Activated CD4-positive, alpha-beta T cell treated with anti-CD3 and anti-CD28 coated beads for 36 hours (primary cell): ENCODE data around the gene USP5. TPM values are rescaled to one million over a fixed set of nuclear protein-coding genes. Genes with fewer than 3 reads are reported as not detected.
"Not testable (repeated sequence)": the region's sequence is repeated elsewhere in the genome, so short reads cannot be mapped to it uniquely, and the experiment has no call there.

Experiments used
- ATAC-seq: fragments of 200-7000 bp; cut with Tn5 transposase; one replicate; pipeline ENCODE4 v1.10.0; 2021; ENCODE audit warnings: mild to moderate bottlenecking, moderate library complexity
- CTCF ChIA-PET: fragments of 350-600 bp; sonication (Branson Sonifier 250); formaldehyde crosslinking; loops from one replicate; lab custom pipeline; 2021; ENCODE audit warnings: antibody characterized with exemption; lab: Charles Lee
- POLR2A ChIA-PET: fragments of 350-600 bp; sonication (Branson Sonifier 250); formaldehyde crosslinking; loops from one replicate; lab custom pipeline; 2021; ENCODE audit warnings: antibody characterized with exemption, inconsistent platforms; lab: Charles Lee
- DNase-seq: peaks from one replicate; pipeline ENCODE4 v3.0.0-alpha.2; 2020
- H3K27ac Mint-ChIP-seq: one replicate; pipeline ENCODE4 v1.8.0; 2021; ENCODE audit warnings: mixed read lengths
- H3K27me3 Mint-ChIP-seq: one replicate; pipeline ENCODE4 v1.8.0; 2021; ENCODE audit warnings: mixed read lengths
- H3K36me3 Mint-ChIP-seq: one replicate; pipeline ENCODE4 v1.8.0; 2021; ENCODE audit warnings: low read depth, mixed read lengths
- H3K4me1 Mint-ChIP-seq: one replicate; pipeline ENCODE4 v1.8.0; 2021; ENCODE audit warnings: mixed read lengths
- H3K4me3 Mint-ChIP-seq: one replicate; pipeline ENCODE4 v1.8.0; 2021; ENCODE audit warnings: mild to moderate bottlenecking, moderate library complexity, mixed read lengths
- H3K9me3 Mint-ChIP-seq: one replicate; pipeline ENCODE4 v1.8.0; 2021; ENCODE audit warnings: low read depth, mixed read lengths
- intact Hi-C, 2 experiments: fragments of 100-400 bp; cut with DNase I in 1 of 2; cut with micrococcal nuclease in 1 of 2; formaldehyde crosslinking; loops; one replicate each; pipeline versions ENCODE4 v1.14.2 to v1.15.1; 2022 to 2024; cut with DNase I, micrococcal nuclease
- total RNA-seq, 2 experiments: library from RNA; stranded (reverse); gene quantifications; one replicate each; pipeline ENCODE4 v1.2.3, GENCODE V29; 2021

Gene USP5
- total RNA-seq, 2 experiments from 2014 or later = 128 to 132 TPM

DNA sequence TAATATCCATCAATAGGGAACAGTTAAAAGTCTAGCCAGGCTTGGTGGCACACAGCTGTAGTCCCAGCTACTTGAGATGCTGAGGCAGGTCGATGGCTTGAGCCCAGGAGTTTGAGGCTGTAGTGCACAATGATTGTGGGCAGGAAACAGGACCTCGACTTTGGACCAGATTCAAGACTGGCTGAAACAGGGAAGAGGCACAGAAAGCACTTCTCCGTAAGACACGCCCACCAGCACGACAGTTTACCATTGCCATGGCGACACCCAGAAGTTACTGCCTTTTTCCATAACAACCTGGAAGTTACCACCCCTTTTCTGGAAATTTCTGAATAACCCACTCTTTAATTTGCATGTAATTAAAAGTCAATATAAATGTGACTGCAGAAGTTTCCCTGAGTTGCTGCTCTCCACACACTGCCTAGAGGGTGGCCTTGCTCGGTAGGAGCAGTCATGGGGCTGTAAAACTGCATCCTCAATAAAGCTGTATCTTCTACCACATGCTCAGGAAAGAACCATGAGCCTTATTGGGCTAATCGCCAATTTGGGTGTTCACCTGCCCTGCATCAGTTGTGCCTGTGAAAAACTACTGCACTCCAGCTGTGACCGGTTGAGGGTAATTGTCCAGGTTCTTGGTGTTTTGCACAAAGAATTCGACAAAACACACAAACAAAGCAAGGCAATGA is 48.0 kb downstream of the USP5 start:
- Mint-ChIP-seq H3K27ac (no peak overlapping the region), H3K36me3 (no peaks in the 10 kb centered on the region), H3K27me3 (no peaks in the 10 kb centered on the region), H3K4me1 (peaks cover 16% of the 10 kb centered on the region), H3K4me3 (no peak overlapping the region), H3K9me3 (no peaks in the 10 kb centered on the region)
- DNase-seq (peak; percentile 55), ATAC-seq (no peak)
- POLR2A ChIA-PET = no interaction called here
- intact Hi-C loops = loop anchor here in 1 of 2 experiments (5.0 kb wide), 1 partner anchor 33 kb away; the partner anchor contains the start of gene TPI1
- CTCF ChIA-PET = interaction anchor here (0.6 to 1.8 kb wide), 5 partner anchors 8 to 400 kb away, joined by 3 to 9 read pairs (median 3); no protein-coding TSS in a partner anchor

DNA sequence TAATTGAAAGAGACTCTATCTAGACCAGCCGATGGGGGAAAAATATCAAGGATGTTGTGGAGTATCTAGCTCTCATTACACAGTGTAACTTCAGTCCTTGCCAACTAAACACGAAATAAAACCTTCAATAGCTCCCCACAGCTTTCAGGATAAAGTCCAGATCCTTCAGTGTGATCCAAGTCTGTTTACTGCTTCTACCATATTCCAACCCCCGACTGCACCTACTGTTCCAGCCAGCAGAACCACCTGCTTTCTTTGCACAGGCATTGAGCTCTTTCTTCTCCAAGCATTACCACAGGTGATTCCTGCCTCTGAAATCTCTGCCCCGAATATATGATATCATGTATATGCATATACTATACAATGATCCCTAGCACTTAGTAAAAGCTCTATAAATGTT is 50.5 kb downstream of the USP5 start:
- intact Hi-C loops = loop anchor here in 1 of 2 experiments (5.0 kb wide), 1 partner anchor 35 kb away; the partner anchor contains the start of gene TPI1
- CTCF ChIA-PET = interaction anchor here (0.6 to 1.6 kb wide), 4 partner anchors 11 to 33 kb away, joined by 3 to 6 read pairs (median 6); partner anchors contain the start of gene SPSB2

DNA sequence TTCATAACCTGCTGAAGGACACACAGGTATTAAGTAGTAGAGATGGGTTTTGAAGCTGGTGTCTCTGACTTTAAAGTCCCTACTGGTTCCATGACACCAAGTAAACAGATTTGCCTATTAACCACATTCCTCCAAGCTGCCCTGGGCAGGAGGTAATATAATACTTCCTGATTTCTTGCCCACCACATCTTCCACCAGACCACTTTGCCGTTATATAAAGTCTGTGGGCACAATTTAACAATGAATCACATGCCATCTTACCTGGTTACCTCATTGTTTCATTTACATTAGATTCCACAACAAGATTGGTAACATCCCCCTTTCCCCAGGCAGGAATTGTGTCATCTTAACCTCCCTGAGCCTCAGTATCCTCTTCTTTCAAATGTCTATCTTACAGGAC is 51.8 kb downstream of the USP5 start:
- POLR2A ChIA-PET = no interaction called here
- intact Hi-C loops = loop anchor here (1.0 to 5.0 kb wide), 9 partner anchors 12 to 286 kb away; partner anchors contain the start of genes USP5 (in 2 of the 2), COPS7A (in 1 of the 2), EMG1 (in 1 of the 2) and LPCAT3 (in 1 of the 2)

More for the DNA sequence above, 50.5 kb downstream of the USP5 start:
- H3K36me3 Mint-ChIP-seq = no peaks in the 10 kb centered on the region
- POLR2A ChIA-PET = no interaction called here
- DNase-seq (no peak), ATAC-seq (no peak)
- no peak overlapping the region for H3K4me3 Mint-ChIP-seq
- no peaks in the 10 kb centered on the region for H3K9me3 Mint-ChIP-seq
- H3K27me3 Mint-ChIP-seq = no peaks in the 10 kb centered on the region
- H3K27ac Mint-ChIP-seq = no peak overlapping the region
- H3K4me1 Mint-ChIP-seq = peaks cover 16% of the 10 kb centered on the region

DNA sequence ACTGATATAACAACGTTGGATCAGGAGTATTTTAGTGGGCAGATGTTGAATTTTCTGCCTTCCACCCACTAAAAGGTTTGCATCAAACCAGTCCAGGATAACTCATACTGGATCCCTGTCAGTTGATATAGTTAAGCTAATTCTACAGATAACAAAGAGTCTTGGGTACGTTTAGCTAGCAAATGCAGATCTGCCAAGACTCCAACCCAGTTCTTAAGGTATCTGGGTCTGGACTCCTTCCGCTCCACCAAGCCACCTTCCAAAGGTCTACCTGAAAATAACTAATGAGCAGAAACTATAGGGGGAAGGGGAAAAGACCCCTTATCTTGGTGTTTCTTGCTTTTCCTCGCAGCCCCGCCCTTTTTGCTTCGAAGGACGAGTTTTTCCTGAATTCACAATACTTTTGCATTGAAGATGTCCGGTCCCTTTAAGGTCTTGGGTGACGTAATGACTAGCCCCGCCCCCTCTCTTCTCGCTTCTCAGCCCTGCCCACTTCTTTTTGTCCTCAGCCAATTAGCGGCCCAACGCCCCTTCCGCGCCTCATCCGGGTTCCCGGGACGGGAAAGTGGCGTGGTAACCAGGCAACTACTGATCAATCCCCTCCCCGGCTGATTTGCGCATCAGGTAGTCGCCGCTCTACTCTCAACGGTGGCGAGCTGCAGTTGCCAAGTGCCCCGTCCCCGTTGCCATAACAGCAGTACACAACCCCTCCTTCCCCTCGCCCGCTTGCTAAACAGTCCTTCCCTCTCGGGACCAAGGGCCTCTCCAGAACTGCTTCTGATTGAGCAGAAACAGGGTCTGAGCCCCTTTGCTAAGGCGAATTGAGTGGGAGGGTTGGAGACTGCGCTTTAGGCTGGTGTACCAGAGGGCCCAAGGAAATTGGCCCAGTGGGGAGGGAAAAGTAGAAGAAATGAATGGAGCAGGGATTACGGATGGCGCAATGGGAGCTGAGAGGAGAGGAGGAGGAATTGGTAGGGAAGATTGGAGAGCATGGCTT is 52.6 kb downstream of the USP5 start, which contains the start of gene LRRC23:
Gene LRRC23 (plus strand): TSS at position 543 of the 997 bp plus-strand sequence. CDS start 812 bp downstream, outside the sequence.
- no peak within 1 kb of the TSS for H3K4me3 Mint-ChIP-seq
- no peaks in the 10 kb centered on the region for H3K36me3 Mint-ChIP-seq
- CTCF ChIA-PET = interaction anchor here (0.7 to 3.8 kb wide), 7 partner anchors 13 to 737 kb away, joined by 3 to 23 read pairs (median 3); partner anchors contain the start of gene SPSB2
- POLR2A ChIA-PET = interaction anchor here (0.7 to 1.6 kb wide), 3 partner anchors 32 to 39 kb away, joined by 4 to 6 read pairs (median 4); partner anchors contain the start of genes C12orf57, RNU7-1, SPSB2 and TPI1
- H3K27ac Mint-ChIP-seq = no peak within 1 kb of the TSS
- ATAC-seq = peak; percentile 97
- intact Hi-C loops = loop anchor here (1.0 to 5.0 kb wide), 9 partner anchors 13 to 285 kb away; partner anchors contain the start of genes USP5 (in 2 of the 2), COPS7A (in 1 of the 2), EMG1 (in 1 of the 2) and LPCAT3 (in 1 of the 2)
- H3K27me3 Mint-ChIP-seq = no peaks in the 10 kb centered on the region
- peak; percentile 99 for DNase-seq
- H3K9me3 Mint-ChIP-seq = no peaks in the 10 kb centered on the region
- peaks cover 14% of the 10 kb centered on the region for H3K4me1 Mint-ChIP-seq

More for the DNA sequence above, 51.8 kb downstream of the USP5 start:
- H3K9me3 Mint-ChIP-seq = no peaks in the 10 kb centered on the region
- DNase-seq (no peak), ATAC-seq (no peak)
- CTCF ChIA-PET = interaction anchor here (0.7 to 3.8 kb wide), 3 partner anchors 12 to 736 kb away, joined by 3 to 23 read pairs (median 6); partner anchors contain the start of gene SPSB2
- no peaks in the 10 kb centered on the region for H3K36me3 Mint-ChIP-seq
- no peak overlapping the region for H3K4me3 Mint-ChIP-seq
- no peaks in the 10 kb centered on the region for H3K27me3 Mint-ChIP-seq
- H3K4me1 Mint-ChIP-seq = peaks cover 16% of the 10 kb centered on the region
- no peak overlapping the region for H3K27ac Mint-ChIP-seq

DNA sequence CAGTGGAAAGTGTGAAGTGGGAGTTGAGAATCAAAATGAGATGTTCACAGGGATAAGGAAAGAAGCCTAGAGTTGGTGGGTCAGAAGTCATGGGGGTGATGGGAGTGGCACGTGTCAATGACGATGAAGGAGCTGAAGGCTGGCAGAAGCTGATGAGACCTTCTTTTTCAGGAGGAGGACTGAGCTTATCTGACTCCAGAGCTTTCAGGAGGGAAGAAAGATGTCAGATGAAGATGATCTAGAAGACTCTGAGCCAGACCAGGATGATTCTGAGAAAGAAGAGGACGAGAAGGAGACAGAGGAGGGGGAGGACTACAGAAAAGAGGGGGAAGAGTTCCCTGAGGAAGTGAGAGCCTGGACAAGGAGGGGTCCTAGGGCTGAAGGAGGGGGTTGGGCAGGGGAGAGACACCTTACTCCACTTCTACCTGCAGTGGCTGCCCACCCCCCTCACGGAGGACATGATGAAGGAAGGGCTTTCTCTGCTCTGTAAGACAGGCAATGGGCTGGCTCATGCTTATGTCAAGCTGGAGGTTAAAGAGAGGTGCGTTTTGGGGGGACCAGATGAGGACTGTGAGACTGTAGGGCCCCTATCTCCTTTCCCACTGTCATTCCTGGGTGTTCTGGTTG is 53.6 kb downstream of the USP5 start:
- H3K4me3 Mint-ChIP-seq = no peak overlapping the region
- ChIA-PET CTCF (interaction anchor here (0.6 to 3.8 kb wide), 8 partner anchors 9 to 188 kb away, joined by 3 to 23 read pairs (median 3); partner anchors contain the start of genes CDCA3, ENO2 and SPSB2), POLR2A (interaction anchor here (0.7 to 1.6 kb wide), 3 partner anchors 33 to 38 kb away, joined by 4 to 6 read pairs (median 4); partner anchors contain the start of genes C12orf57, RNU7-1, SPSB2 and TPI1)
- H3K9me3 Mint-ChIP-seq = no peaks in the 10 kb centered on the region
- no peak for DNase-seq
- H3K27ac Mint-ChIP-seq = no peak overlapping the region
- intact Hi-C loops = loop anchor here in 1 of 2 experiments (2.0 kb wide), 1 partner anchor 31 kb away; no protein-coding TSS in a partner anchor
- peaks cover 4% of the 10 kb centered on the region for H3K4me1 Mint-ChIP-seq
- H3K36me3 Mint-ChIP-seq = no peaks in the 10 kb centered on the region
- H3K27me3 Mint-ChIP-seq = no peaks in the 10 kb centered on the region
- no peak for ATAC-seq

DNA sequence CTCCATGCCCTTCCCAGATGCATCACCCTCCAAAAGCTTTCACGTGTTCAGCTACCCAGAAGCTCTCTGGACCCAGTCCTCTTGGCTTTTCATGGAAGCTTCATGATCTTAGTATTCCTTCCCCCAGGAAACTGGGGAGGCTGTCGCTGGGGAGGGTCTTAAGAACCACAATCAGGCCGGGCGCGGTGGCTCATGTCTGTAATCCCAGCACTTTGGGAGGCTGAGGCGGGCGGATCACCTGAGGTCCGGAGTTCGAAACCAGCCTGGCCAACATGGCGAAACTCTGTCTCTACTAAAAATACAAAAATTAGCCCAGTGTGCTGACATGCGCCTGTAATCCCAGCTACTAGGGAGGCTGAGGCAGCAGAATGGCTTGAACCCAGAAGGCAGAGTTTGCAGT is 56.2 kb downstream of the USP5 start:
- H3K27me3 Mint-ChIP-seq, ATAC-seq, H3K9me3 Mint-ChIP-seq, H3K36me3 Mint-ChIP-seq, H3K27ac Mint-ChIP-seq, H3K4me1 Mint-ChIP-seq, H3K4me3 Mint-ChIP-seq, intact Hi-C loops, DNase-seq: not testable (repeated sequence)
- ChIA-PET POLR2A (interaction anchor here (0.6 to 0.7 kb wide), 2 partner anchors 408 to 436 kb away, joined by 3 read pairs; no protein-coding TSS in a partner anchor), CTCF (interaction anchor here (0.7 to 1.4 kb wide), 4 partner anchors 21 to 118 kb away, joined by 3 to 4 read pairs (median 4); partner anchors contain the start of gene LPCAT3)

DNA sequence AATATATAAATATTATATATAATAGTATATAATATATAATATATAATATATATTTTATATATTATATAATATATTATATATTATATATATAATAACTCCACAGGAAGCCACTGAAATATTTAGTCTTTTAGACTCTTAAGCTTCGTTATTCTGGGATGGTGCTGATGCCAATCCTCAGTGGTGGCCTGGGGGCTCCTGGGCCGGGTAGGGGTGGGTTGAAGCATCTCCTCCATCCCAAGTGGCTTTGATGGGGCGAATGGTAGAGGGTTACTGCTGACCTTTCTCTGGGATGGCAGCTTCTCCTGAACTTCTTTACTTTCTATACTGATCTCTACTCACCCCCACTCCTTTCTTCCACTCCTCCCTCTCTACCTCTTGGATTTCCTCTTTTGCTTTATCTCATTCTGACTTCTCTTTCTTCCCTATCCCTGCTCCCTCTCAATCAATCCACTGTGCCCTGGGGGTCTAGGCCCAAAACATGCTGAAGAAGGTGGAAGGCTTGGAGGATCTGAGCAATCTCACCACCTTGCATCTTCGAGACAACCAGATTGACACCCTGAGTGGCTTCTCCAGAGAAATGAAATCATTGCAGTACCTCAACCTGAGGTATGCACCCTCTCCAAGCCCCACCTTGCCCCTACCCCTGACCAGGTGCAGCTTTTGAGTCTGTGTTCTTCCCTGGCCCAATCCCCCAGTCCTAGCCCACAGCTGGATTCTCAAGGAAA is 57.6 kb downstream of the USP5 start:
- Mint-ChIP-seq H3K27me3 (no peaks in the 10 kb centered on the region), H3K4me3 (no peak overlapping the region), H3K27ac (no peak overlapping the region), H3K36me3 (no peaks in the 10 kb centered on the region), H3K4me1 (peaks cover 14% of the 10 kb centered on the region), H3K9me3 (no peaks in the 10 kb centered on the region)
- intact Hi-C loops = no loop called here
- POLR2A ChIA-PET = no interaction called here
- CTCF ChIA-PET = interaction anchor here (0.6 to 1.9 kb wide), 5 partner anchors 28 to 425 kb away, joined by 4 to 5 read pairs (median 4); no protein-coding TSS in a partner anchor
- ATAC-seq = no peak
- DNase-seq = no peak

DNA sequence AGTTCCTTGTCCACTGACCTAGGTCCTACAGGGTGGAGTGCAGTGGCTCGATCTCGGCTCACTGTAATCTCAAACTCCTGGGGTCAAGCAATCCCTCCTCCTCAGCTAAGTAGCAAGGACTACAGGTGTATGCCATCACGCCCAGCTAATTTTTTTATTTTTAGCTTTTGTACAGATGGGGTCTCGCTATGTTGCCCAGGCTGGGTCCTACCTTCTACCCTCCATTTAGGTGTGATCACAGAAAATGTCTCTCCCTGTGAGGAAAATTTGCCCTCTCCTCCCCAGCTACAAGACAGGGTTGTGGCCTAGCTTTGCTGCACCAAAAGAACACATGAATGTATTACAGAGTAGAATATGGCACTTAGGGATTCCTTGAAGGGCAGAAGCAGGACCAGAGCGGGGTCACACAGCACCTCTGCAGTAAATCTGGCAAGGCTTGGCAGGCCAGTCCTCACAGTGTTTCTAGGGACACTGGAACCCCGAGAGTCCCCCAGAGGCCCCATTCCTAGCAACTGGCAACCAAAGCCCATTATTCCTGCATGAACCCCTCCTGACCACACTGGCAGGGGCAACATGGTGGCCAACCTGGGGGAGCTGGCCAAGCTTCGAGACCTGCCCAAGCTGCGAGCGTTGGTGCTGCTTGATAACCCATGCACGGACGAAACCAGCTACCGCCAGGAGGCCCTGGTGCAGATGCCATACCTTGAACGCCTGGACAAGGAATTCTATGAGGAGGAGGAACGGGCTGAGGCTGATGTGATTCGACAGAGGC is 60.4 kb downstream of the USP5 start:
- ChIA-PET POLR2A (interaction anchor here (1.0 kb wide), 1 partner anchor 31 kb away, joined by 3 read pairs; the partner anchor contains the start of genes C12orf57 and RNU7-1), CTCF (interaction anchor here (0.6 to 1.6 kb wide), 10 partner anchors 10 to 349 kb away, joined by 3 to 7 read pairs (median 3); partner anchors contain the start of gene USP5)
- no peak for ATAC-seq
- Mint-ChIP-seq H3K36me3 (peaks cover 23% of the 10 kb centered on the region), H3K9me3 (no peaks in the 10 kb centered on the region), H3K27me3 (no peaks in the 10 kb centered on the region), H3K4me3 (no peak overlapping the region), H3K4me1 (peaks cover 33% of the 10 kb centered on the region), H3K27ac (no peak overlapping the region)
- no peak for DNase-seq
- intact Hi-C loops = no loop called here
